ENCODE results near the gene IL23A.
"Not testable (repeated sequence)": the region's sequence is repeated elsewhere in the genome, so short reads cannot be mapped to it uniquely, and the experiment has no call there.

Gene IL23A

DNA sequence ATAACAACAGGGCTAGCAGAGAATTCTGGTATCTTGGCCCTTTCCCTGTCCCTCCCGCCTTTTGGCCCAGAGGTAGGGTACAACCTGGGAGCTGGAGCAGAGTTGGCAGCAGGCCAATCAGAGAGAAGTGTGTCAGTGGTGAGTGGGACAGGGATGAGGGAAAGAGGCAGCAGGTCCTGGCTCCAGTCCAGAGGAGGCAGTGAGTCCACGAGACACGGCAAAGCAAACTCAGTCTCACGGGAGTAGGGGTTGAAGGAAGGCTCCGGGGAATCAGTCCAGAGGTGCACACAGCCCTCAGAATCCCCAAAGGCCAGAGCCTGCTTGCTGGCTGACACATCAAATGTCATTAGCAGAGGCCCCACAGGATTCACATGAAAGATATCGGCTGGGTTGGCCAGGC, 12.2 kb upstream of the IL23A start:
- DNase-seq, result no peak

GRCh38 chr12:56330936-56331490, 7.7 kb upstream of the IL23A start:
- DNase-seq, result no peak

DNA sequence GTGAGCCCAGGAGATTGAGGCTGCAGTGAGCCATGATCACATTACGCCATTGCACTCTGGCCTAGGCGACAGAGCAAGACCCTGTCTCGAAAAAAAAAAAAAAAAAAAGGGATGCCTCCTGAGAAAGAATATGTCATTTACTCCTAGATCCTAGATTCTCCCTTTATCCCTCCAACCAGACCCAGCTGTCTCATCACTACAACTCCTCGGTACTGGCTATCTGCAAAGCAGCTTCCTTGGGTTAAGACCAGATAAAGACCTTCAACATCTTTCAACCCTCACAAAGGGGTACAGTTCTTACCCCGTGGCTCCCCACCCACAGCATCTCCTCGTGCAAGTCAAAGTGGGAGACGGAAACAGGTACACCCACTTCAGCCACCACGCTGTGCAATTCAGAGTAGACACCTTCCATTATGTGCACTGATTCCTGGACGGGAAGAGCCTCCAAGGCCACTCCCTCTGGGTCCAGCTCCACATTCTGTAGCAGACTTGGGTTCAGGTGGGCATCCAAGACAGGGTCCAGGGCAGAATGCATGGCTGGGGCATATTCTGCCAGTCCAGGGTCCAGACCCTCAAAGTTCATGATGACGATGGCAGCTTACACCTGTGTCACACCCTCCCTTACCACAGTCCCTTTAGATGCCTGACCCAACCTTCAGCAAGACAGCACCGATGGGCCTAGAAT, 6.0 kb upstream of the IL23A start:
- no peak for DNase-seq

DNA sequence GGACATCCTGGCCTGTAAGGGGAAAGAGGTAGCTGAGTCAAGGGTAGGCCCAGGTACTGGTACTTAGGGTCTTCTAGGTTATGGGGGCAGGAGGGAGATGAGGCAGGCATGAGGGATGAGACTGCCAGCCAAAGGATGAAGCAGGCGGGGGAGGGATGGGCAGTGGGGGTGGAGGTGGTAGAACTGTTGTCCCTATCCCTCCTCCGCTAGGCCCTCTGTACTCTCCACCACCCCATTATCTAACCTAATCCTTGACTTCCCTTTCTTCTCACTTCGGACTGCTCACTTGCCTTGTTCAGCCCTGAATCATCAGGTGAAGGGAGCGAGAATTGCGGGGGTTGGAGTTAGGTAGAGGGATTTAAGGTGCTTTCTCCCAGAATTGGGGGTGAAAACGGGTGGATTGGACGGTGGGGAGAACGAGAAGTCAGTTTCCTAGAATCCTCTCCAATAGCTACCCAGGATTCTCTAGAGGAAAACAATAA, 5.4 kb upstream of the IL23A start:
- DNase-seq, result no peak

GRCh38 chr12:56333679-56334489, 4.8 kb upstream of the IL23A start, which contains the start of gene PAN2:
Gene PAN2, minus strand, starts transcription at chr12:56334000. Its CDS starts 906 bp downstream, at chr12:56333094.
- peak; percentile 90 for DNase-seq

DNA sequence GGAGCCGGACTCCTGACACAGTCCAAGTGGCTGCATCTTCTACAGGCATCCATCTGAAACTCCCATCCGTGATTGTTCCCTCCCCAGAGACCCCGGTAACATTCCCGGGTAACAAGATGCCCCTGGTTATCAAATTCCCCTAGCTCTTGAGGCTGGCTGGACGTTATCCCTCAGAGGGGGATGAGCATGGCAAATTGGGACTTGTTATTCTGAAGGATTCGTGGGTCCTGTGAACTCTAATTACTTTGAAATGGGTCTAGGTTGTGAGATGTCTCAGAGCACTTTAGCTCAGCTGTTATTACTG, 4.2 kb upstream of the IL23A start:
- DNase-seq, result no peak

GRCh38 chr12:56335527-56335926, 3.2 kb upstream of the IL23A start:
- DNase-seq, result not testable (repeated sequence)

DNA sequence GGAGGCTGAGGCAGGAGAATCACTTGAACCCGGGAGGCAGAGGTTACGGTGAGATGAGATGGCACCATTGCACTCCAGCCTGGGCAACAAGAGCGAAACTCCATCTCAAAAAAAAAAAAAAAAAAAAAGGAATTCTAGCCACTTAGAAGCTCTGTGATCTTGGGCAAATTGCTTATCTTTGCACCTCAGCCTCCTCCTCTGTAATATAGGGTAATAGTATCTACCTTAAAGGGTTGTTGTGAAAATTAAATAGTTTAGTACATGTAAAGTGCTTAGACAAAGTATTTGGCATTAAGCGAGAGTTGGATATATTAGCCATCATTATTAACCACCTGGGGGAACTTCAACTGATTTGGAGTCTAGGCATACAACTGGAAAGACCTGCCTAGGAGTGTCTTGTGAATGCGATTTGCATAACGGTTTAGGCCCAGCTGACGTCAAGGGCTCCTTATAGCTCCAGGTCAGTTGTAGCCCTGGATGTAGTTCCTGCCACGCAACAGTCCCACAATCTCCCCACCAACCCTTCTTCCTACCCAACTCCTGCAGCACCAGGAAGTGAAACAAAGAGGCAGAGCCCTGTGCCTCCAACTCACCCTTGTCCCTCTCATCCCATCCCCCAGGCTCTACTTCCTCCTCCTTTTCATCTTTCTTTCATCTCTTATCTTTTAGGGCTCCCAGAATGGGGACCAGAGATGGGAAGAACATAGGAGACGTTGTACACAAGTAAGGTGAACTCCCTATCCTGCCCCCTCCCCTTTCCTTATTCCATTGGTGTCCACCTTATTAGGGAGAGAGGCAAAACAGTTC, 2.1 kb upstream of the IL23A start:
- no peak for DNase-seq

GRCh38 chr12:56337753-56338251, 882 bp upstream of the IL23A start:
- DNase-seq, result no peak

DNA sequence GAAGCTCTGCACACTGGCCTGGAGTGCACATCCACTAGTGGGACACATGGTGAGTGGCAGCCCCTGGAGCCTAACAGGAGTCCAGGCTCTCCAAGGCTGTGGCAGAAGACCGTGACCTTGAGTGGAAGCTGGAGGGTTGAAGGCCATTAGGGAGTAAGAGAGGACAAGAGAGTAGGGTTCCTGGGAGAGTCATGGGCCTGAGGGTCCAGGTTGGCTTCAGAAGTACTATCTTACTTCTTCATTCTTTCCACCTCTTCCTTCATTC, 406 bp downstream of the IL23A start:
- DNase-seq, result no peak

- DNase-seq, result no peak
Measured at GRCh38 chr12:56341616-56342015, 2.9 kb downstream of the IL23A start.

- not testable (repeated sequence) for DNase-seq
Measured at GRCh38 chr12:56342290-56342689, 3.6 kb downstream of the IL23A start.

DNA sequence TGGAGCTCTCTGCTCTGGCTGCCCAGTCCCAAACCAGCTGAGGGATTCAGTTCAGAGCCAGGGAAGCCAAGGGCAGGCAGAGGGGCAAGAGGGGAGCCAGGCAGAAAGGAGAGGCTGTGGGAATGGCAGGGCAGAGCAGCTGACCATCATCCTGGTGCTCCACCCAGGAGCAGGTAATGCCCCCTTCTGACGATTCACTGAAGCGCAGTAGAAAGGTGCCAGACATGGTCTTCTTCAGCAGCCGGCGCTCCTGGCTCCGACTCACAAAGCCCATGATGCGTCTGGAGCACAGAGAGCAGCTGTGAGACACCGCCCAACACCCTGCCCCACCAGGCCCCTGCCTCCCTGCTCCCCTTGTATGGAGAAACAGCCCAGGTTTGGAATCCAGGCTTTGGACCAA, 8.0 kb downstream of the IL23A start:
- no peak for DNase-seq

DNA sequence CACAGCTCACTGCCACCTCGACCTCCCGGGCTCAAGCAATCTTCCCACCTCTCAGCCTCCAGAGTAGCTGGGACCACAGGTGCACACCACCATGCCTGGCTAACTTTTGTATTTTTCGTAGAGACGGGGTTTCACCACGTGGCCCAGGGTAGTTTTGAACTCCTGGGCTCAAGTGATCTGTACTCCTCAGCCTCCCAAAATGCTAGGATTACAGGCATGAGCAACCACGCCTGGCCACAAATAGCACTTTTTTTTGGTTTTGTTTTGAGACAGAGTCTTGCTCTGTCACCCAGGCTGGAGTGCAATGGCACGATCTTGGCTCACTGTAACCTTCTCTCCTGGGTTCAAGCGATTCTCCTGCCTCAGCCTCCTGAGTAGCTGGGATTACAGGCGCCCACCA, 8.6 kb downstream of the IL23A start:
- not testable (repeated sequence) for DNase-seq

GRCh38 chr12:56348776-56349175, 10.1 kb downstream of the IL23A start:
- no peak for DNase-seq

DNA sequence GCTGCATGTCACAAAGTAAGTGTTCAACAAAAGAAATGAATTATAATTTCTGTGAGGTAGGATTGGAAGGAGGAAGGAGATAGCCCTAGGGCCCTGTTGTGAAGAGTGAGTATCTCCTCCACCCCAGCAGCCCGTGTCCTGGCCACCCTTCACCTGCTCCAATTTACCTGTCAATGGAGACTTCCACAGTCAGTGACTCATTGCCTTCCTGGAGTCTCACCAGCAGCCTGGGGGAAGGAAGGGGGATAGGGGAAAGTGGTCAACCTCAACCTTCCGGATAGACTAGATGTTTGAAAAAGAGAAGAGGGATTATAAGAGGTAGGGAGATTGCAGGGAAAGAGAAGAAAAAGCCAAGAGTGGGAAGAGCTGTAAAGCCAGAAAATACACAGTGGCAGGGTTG, 12.0 kb downstream of the IL23A start:
- no peak for DNase-seq

GRCh38 chr12:56351325-56351724, 12.6 kb downstream of the IL23A start:
- DNase-seq, result no peak

DNA sequence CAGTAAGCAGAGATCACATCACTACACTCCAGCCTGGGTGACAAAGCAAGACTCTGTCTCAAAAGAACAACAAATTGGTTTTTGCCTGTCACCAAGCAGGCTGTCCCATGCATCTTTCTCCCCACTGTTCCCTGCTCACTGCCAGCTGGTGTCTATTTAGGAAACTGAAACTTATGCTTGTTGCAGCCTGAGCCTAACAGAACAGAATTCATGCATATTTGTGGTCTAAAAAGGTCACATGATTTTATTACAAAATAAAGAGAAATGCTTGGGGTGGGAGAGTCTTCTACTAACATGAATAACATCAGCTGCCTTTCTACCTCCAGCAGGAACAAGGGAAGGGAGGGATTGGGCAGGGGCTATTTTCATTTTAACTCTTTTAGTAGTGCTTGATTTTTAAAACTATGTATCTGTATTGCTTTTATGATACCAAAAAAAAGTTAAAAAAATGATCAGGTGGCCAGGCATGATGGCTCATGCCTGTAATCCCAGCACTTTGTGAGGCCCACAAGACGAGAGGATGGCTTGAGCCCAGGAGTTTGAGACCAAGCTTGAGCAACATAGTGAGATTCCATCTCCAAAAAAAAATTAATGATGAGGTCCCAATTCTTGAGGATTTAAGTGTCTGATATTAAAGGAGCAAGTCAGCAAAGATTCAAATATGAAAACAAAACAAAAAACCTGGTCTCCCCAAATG, 20.3 kb downstream of the IL23A start:
- no peak for DNase-seq

DNA sequence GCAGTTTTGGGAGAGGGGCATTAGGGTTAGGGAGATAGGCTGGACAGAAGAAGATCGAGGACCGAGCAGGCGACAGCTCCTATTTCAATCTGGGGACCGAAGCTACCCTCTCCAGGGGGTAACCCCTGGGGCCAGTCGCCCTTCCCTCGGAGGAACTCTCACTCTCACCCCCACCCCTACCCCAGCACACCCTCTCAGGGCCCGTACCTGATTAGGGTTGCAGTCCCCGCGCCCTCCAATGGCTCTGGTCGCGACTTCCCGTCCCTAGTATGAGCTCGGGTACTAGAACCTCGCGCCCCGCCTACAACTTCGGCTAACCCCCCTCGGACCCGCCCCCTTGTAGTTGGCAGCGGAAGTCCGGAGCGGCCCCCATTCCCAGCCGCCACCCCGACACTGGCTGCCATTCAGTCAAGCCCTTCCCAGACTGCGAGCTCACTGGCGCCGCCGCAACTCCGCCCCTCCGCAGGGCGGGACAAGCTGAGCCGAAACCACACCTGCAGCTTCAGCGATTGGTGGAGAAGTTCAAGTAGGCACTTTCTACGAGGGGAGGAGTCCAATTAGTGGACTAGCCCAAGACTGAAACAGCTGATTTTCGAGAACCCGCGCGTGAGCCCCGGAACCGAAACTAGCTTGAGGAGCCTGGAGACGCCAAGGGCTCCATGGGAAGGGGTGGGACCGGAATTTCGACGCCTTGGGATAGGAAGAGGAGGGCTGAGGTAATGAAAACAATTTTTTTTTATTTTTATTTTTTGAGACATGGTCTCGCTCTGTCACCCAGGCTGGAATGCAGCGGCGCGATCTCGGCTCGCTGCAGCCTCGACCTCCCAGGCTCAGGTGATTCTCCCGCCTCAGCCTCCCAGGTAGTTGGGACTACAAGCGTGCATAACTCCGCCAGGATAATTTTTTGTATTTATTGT, 21.4 kb downstream of the IL23A start, which contains the start of gene STAT2:
STAT2 (minus strand) TSS at position 257 of the 917 bp plus-strand sequence. CDS start 3,536 bp downstream, outside the sequence.
- DNase-seq, result peak; percentile 94

DNA sequence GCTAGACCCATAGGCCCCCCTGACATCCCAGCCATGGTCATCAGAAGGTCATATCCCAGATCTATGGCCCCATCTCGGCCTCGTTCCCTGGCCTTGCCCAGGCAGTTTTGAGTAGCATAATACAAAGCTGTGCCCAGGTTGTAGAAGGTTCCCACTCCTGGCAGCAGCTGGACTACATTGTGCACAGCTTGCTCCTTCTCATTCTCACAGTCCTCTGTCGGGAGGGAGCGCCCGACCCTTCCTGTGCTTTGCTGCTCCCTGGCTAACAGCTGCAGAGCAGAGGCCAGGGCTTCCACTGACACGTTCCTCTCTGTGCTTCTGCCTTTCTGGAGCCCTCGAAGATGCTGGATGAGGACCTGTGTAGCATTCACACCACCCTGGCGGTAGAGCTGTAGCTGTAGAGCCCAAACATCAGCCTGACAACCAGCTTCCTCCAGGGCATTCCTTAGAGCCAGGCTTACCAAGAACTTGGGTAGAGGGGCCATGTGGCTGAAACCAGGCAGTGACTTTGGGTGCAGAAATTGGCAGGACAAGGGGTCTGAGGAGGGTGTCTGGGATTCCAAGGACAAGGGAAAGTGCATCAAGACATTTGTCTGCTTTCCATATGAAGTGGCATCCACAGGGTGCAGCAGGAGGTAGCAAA, 22.9 kb downstream of the IL23A start:
- DNase-seq, result no peak

Measured in NCI-H1694 (cell line).